Muscle of back (tissue), 13 donors: ENCODE data around the gene NFU1. TPM values are rescaled to one million over a fixed set of nuclear protein-coding genes. Genes with fewer than 3 reads are reported as not detected.

Source experiments
- DNase-seq, 3 donors: peaks; one replicate each; pipeline versions ENCODE4 v3.0.0 to v3.0.0-alpha.2; 2013
- long read RNA-seq, 9 donors: transcript quantifications; one replicate each; lab custom pipeline, GENCODE V29; 2026
- polyA plus RNA-seq, 10 donors: library from polyadenylated mRNA; unstranded; fragments of 120-200 nt; gene quantifications; one replicate each; pipeline ENCODE4 v1.2.1, GENCODE V29; 2013; ENCODE audit not compliant: insufficient read length in 10 of 10

The NFU1 gene
- polyA plus RNA-seq = 10 to 100 TPM; 46.5 to 57.4 (median 52.5) TPM
- long read RNA-seq, donor 1, transcript NFU1-203 (8 exons, 1,467 nt) = major isoform, 31 of 33 reads
- long read RNA-seq, donor 1, partial matches to known transcripts = 0 of 33 reads
- long read RNA-seq, donor 1, other reads (novel, unspliced or antisense) = 0 of 33 reads
- long read RNA-seq, donor 2, transcript NFU1-203 (8 exons, 1,467 nt) = major isoform, 28 of 29 reads
- long read RNA-seq, donor 2, partial matches to known transcripts = 0 of 29 reads
- long read RNA-seq, donor 2, other reads (novel, unspliced or antisense) = 0 of 29 reads
- long read RNA-seq, donor 3 = 0 reads
- long read RNA-seq, donor 4, transcript NFU1-203 (8 exons, 1,467 nt) = major isoform, 19 of 19 reads
- long read RNA-seq, donor 4, partial matches to known transcripts = 0 of 19 reads
- long read RNA-seq, donor 4, other reads (novel, unspliced or antisense) = 0 of 19 reads
- long read RNA-seq, donor 5, transcript NFU1-203 (8 exons, 1,467 nt) = major isoform, 18 of 19 reads
- long read RNA-seq, donor 5, partial matches to known transcripts = 0 of 19 reads
- long read RNA-seq, donor 5, other reads (novel, unspliced or antisense) = 0 of 19 reads
- long read RNA-seq, donor 6, transcript NFU1-203 (8 exons, 1,467 nt) = major isoform, 30 of 30 reads
- long read RNA-seq, donor 6, partial matches to known transcripts = 0 of 30 reads
- long read RNA-seq, donor 6, other reads (novel, unspliced or antisense) = 0 of 30 reads
- long read RNA-seq, donor 7, transcript NFU1-203 (8 exons, 1,467 nt) = major isoform, 17 of 19 reads
- long read RNA-seq, donor 7, partial matches to known transcripts = 0 of 19 reads
- long read RNA-seq, donor 7, other reads (novel, unspliced or antisense) = 0 of 19 reads
- long read RNA-seq, donor 8, transcript NFU1-203 (8 exons, 1,467 nt) = major isoform, 9 of 9 reads
- long read RNA-seq, donor 8, partial matches to known transcripts = 0 of 9 reads
- long read RNA-seq, donor 8, other reads (novel, unspliced or antisense) = 0 of 9 reads
- long read RNA-seq, donor 9, partial matches to known transcripts = 0 of 2 reads
- long read RNA-seq, donor 9, other reads (novel, unspliced or antisense) = 0 of 2 reads

DNA sequence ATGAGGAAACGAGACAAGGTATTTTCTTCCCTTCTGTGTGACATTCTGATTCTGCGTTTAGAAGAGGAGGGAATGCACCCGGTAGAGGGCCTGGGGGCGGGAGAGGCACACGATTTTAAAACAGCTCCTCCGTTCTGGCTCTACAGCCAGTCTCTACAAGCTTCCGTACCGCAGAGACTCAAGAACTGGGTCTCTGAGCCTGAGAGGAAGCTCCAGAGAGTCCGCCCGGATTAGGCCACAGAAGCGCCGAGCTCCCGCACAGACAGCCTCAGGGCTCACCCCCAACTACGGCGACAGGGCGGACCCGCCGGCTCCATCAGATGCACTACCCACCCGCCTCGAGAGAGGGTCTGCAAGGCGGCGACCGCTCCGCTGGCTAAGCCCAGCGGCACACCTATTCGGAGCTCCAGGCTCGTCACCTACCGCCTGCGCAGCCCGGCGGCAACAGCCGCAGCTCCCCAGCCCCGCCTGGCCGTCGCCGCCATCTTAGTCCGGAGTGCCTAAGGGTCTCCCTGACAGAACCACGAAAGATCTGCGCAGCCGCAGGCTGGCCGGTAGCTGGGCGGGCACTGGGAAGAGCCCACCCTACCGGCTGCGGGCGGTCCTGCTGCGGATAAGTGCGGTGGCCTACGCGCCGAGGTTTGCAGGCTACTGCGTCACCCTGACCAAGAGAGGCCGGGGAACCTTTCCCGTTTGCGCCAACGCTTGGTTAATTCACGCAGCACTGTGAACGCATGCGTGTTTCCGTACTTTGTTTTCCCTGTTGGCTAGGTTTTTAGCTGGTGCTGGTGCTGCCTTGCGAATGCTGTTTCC, at the start of gene NFU1:
Gene NFU1, minus strand, starts transcription at position 498 of the 813 bp plus-strand sequence. Its CDS starts 13 bp downstream, at position 485.
- DNase-seq = peak; percentile 95 to 98 (median 95)

DNA sequence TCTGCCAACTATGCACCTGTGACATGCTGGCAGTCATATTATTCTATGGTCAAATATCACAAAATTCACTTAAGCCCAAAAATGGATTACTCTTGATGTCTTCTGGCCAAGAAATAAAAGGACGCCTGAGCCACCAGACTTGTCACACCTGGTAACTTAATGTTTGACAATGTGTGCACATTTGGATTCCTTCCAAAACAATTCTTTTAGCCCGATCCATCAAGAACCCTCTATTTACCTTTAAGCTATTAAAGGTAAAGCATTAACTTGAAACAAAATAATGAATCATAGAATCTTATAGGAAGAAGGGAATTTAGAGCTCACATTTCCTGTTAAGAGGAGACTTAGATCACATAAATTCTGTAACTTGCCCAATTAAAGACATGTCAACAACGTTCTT, 46.5 kb upstream of the NFU1 start:
- no peak for DNase-seq

DNA sequence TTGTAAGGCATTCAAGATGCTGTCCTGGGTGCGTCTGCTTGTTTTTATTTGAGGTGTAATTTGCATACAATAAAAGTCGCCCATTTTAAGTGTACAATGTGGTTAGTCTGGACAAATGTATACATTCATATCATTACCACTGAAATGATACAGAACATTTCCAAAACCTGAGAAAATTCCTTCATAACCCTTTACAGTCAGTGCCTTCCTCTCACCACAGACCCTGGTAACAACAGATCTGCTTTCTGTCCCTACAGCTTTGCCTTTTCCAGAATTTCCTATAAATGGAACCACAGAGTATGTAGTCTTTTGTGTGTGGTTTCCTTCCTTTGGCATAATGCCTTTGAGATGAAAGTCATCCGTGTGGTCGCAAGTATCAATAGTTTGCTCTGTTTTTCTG, 45.8 kb upstream of the NFU1 start:
- no peak for DNase-seq

DNA sequence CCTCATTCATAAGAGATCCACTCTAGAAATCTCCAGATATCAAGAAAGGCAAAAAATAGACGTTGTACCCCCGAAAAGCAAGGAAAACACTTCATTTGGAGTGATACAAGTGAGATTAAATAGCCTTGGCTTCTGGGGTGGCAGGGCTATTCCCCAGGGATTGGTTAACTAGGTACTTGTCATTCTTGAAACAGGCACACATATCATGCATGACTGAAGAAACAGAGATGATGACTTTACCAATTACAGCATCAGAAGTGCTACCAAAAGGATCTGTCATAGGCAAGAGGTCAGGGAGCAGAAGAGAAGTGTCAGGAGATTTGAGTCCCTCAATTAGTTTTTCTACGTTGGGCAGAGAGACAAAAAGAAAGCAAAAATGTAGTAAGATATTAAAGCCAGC, 45.2 kb upstream of the NFU1 start:
- no peak for DNase-seq

DNA sequence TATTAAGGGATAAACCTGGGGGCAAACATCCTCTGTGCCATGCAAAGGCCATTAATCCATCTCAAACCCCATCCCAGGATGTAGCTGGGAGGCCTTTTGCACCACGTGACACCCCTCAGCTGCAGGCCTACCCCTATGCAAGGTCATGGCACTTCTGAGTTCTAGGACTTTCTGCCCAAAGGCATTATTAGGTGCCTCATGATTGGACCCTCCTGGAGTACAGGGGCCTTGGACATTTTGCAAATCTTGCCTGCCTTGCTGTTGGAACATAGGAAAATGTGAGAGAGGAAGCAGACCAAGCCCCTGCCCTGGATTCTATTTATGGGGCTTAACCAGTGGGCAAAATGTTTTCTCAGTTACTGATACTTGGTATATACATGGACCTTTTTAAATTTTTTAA, 44.2 kb upstream of the NFU1 start:
- no peak for DNase-seq

DNA sequence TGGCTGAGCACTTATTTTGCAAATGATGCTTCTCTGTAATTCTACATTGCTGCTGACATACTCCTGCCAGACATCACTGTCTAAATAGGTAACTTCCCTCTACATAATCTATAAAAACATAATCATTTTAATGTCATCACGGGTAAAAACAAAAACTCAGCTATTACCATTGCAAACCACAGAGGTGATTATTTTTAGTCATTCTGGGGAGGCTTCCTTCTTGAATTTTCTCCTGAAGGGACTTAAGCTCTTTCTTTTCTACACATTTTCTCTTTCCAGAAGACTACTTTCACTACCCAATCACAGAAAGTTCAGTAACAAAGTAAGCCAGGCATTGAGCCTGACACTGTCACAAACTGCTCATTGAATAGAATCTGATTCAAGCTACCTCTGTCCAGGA, 40.4 kb upstream of the NFU1 start:
- no peak for DNase-seq

DNA sequence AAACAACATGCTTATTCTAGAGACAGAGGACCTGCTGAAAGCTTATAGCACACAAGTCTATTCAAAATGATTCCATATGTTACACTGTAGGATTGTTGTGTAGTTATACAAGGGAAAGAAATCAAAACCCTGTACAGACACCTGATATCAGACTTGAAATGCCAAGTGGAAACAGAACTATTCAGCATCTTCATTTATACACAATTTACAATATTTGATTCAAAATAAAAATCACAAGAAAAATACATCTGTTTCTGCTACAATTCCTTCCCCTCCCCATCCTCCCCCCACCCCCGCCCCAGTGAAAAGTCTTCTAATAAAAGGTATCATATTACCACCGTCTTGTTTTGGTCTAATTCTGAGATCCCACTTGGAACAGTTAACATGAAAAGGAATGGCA, 37.5 kb upstream of the NFU1 start:
- DNase-seq = no peak

DNA sequence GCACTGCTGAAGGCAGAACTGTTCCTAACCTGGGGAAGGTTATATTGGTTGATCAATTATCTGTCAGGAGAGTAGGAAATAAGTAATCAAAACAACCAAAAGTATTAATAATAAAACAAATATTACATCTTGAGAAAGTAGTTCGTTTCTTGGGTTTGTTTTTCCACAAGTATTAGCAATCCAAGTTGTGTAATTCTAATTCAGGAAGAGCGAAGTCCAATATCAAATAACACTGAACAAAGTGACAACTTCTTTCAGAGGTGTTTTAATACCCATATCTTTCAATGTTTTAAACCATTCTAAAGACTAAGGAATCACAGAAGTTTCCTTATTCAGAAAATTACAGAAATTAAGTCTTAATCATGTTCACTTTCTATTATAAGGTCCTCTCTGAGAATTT, 34.6 kb upstream of the NFU1 start:
- no peak for DNase-seq

DNA sequence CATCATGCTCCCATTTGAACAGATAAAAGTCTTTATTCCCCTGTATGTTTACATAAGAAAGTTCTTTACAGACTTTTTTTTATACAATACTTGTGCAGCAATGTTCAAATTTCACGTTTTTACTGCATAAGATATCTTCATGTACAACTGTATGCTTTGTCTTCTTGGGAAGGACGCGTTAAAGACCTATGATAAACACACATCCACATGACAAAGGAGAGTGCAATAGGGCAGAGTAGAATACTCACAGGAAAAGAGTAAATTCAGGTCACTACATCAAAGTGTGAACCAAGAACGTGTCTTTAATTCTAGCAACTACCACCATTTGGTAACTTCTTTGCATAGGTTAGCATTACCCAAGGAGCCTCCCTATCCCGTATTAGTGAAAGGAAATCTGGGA, 33.7 kb upstream of the NFU1 start:
- DNase-seq = no peak

DNA sequence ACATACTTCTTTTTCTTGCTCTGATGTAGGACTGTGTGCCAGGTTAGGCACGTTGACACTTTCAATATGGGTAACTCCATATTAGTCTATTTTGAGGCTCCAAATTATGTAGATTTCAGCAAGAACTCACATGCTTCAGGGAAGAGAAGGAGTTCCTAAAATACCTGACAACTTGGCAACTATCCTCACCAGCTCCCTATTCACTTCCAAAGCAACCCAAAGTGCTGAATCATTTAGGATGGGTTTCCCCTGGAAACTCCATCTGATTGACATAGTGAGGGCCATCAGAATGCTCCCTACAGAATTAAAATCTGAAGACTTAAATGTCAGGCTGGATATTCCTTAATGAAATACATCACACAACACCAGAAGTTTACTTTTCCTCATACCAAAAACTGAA, 32.5 kb upstream of the NFU1 start:
- DNase-seq = no peak

DNA sequence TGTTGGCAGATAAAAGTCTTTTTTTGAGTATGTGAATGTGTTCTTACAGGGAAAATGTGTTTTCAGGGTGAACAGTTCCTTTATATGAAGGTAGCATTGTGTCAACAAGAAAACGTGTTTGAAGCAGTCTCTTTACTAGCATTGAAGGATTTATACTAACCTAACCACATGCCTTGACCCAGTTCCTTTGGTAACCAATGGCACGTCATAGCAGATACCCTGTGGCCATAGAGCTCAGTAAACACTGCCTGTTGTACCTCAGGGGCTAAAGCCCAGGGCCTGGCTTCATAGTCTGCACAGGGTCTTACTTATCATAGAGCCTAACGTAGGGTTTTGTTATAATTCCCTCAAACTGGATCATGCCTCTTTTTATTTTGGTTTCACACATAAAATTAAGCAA, 32.1 kb upstream of the NFU1 start:
- DNase-seq = no peak

DNA sequence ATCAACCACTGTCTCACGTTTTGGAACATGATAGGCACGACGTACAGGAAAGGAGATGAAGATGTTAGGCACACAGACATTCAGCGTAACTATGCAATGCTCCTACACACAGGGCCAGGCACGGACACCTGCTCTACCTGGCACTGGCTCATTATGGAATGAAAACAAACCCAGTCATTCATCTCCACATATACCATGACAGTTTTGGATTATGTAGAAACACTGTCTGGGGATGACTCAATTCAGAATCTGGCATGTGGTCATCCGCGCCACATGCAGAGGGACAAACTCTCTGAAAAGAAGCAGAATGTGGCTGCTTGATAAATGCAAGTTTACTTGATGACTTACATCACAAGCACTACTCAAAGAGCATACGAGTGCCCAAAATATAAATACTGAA, 29.5 kb upstream of the NFU1 start:
- DNase-seq = no peak

DNA sequence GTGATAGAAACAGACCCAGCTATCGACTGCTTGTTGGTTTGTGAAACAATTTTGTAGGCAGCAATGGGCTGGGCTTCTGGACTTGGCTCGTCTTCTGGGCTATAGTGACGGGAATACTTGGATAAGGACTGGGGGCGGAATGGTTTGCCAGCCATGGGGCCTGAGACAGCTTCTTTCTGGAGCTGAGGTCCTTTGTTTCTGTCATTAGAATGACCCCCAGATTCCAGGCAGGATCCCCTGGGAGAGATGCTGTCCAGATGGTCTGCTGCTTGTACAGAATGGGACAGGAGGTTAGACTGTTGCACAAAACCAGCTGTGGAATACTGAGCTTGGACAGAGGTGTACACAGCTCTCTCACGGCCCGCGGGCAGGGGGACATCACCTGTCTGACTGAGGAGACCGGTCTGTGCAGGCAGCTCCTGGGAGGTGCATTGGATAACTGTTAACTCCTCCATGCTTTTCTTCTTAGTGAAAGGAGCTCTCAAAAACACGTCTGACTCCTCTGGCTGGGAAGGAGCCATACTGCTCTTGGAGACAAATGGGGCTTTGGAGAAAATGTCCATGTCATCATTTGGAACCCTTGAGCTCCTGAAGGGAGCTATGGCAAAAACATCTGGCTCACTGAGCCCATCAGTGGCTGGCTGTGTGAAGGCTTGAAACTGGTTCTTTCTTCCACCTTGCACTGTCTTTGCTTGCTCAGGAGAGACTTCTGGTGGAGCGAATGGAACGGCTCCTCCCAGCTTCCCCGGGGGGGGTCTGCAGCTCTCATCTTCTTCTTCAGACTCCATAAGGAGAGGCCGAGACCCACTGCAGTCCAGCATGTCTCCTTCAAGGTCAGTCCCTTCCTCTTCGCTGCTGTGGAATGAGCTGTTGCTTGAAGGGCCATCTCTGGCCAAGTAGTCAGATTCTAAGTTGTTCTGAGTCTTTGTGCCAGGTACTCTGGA, 28.6 kb upstream of the NFU1 start:
- peak; percentile 15 to 75 (median 48) for DNase-seq

DNA sequence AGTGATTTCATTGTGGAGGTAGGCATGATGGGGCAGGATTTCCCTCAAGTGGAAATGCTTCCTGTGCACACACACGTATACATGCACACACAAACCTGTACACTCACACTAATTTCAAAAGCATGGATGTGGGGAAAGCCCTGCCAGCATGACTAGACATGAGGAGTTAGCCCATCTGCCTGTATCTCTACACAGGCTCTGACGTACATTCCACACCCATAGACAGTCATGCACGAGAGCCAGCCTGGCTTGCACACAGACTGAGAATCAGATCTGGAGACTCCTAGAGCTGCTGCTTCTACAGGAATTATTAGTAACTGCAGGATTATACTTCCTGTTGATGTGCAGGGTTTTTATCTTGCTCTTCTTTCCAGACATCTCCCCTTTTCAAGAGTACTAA, 27.3 kb upstream of the NFU1 start:
- peak in 2 of 3 donors; percentile 15 to 53 for DNase-seq

DNA sequence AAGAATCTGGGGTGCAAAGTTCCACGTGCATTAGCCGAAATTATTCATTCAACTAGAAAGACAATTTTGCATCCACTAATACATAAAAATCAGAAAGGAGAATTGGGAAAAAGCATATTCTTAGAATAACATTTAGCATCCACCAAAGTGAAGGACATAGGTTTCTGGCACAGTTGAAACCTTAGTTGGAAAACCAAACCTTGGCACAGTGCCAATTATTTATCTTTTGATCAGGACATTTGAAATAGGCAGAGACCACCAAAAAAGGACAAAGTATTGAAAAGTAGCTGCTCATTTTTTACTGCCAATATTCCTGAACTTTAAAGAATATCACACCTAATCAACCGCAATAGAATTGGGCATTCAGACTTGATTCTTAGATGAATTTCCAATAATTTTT, 25.5 kb upstream of the NFU1 start:
- DNase-seq = peak in 1 of 3 donors; percentile 6

DNA sequence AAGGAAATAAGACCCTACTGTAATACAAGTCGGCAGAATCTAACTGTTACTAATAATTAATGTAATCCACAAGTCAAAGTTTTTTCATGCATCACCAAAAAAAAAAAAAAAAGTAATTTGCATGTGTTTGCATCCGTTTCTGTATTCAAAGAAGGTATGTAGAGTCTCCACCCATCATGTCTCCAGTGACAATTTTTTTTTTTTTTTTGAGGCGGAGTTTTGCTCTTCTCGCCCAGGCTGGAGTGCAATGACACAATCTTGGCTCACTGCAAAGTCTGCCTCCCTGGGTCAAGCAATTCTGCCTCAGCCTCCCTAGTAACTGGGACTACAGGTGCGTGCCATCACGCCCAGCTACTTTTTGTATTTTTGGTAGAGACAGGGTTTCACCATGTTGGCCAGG, 24.2 kb upstream of the NFU1 start:
- no peak for DNase-seq

DNA sequence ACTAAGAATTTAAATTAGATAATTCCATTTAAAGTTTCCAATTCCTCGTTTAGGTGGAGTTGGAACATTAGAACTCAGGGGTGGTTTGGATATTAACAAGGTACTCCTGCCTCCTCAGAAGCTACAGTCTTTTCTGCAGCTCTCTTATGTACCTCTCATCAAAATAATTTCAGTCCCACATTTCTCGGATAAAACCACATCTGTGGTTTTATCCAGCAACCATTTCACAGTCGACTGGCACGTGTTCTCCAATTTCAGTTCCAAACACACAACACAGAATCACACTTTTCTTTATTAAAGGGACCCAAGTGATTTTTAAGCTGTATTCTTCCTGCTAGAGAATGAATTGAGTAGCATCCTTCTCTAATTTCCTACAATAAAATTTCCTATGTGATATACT, 22.7 kb upstream of the NFU1 start:
- DNase-seq = no peak

DNA sequence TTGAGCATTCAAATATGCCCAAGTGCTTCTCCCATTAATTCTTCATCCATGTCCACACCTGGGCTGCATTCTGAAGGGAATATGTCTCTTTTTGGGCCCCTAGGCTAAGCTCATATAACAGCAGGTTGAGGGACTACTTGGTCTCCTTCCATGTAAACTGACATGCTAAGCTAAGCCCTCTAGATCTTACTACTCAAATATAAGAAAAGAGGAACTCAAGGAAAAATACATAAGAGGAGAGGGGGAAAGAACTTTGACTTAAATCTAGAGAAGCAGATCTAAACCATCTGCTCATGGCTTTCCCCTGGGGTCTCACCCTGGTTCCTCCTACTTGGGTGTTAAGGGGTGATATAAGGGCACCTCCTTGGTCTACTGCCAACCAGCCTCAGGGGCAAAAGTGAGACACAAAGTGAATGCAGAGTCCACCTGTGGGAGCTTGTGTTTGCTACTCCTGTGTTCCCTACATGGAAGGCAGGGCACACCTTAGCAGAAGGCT, 19.8 kb upstream of the NFU1 start:
- no peak for DNase-seq

DNA sequence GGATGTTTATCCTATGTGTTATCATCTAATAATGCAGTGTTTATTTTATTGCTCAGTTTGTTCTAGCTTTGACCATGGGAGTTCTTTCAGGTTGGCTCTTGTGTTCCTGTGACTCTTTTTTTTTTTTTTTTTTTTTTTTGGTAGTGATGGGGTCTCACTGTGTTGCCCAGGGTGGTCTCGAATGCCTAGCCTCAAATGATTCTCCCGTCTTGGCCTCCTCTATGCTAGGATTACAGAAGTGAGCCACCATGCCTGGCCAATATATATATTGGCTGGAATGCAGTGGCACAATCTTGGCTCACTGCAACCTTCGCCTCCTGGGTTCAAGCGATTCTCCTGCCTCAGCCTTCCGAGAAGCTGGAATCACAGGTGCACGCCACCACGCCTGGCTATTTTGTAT, 18.9 kb upstream of the NFU1 start:
- DNase-seq = no peak

DNA sequence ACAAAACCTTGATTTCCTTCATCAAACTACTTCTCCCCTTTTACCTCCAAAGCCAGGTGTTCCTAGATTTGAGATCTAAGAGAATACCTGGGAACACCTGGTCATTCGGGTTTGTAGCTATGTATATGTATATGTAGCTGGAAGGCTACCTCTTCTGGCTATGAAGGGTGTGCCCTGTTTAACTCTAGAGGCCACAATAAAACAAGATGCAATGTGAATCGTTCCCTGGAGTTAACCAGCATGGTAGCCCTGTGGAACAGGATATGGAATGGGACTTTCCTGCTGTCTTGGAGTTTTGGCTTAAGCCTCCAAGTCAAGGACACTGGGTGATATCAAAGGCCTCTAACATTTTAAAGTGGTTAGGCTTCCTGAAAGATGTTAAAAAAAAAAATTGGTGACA, 17.7 kb upstream of the NFU1 start:
- DNase-seq = no peak
